ENCODE data around the gene PDZK1IP1. TPM values are rescaled to one million over a fixed set of nuclear protein-coding genes. Genes with fewer than 3 reads are reported as not detected.

Gene PDZK1IP1
- total and polyA plus RNA-seq, 2 of the 13 experiments (the other 11 are each of a cell fraction or from before 2014, with no cell fraction given): 0.24 to 1.6 TPM

DNA sequence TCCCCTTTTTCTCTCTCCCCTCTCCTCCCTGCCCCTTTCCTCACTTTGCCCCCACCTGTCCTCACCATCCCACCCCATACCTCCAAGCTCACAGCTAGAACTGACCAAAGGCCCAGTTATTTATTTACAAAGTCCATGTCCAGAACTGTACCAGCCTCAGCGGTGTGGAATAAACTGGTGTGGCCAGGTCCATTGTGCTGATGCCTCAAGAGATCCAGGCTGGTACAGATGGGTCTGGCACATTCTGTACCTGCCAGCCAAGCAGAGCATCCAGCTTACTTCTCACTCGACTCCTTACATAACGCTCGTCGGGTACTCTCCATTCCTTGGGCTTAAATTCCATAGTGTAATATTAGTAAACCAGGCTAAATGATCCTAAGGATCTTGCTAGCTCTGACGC, 11.8 kb downstream of the PDZK1IP1 start (continued):
- no peak for TF ChIP-seq HOXA5 (CRISPR knock-in tag; IDR thresholded peaks at IDR 0.05)

DNA sequence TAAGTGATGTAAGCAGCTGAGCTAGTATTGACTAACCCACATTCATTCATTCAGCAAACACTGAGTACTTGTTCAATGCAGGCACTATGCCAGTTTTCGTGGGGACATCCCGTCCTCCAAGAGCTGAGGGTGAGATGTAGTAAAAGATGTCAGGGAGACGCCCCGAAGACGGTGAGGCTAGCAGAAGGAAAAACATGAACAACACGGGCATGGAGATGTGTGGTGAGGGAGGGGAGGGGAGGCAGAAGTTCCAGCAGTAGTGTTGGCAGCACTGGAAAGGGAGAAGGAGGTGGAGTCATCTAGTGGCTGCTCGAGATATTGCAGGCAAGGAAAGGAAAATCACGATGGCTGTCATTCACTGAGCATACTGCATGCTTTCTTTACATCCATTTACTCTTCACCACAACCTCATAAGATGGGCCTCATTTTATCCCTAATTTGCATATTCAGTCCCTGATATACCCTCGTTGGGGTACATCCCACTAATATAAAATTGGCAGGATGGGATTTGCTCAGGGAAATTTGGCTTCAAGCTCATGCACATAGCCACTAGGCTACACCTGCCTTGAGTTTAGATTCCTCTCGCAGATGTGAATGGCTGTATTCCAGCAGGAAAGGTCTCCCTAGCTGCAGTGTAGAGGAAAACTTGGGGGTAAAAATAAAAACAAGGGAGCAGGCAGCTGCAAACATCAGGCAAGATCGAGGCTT, 14.5 kb downstream of the PDZK1IP1 start:
- DNase-seq (ENCODE audit: low spot score) (peak; percentile 64), FAIRE-seq (peak; percentile 61), ATAC-seq (peak; percentile 67)
- ChIA-PET CTCF (ENCODE audit: low intra/inter-chr PET ratio, low total read pairs) (interaction anchor here (0.6 kb wide), 1 partner anchor 476 kb away, joined by 3 read pairs; no protein-coding TSS in a partner anchor), POLR2A (no interaction called here)
- H3K9me3 ChIP-seq (ENCODE audit: low read length): no peaks in the 10 kb centered on the region
- no peak overlapping the region for H3K27ac ChIP-seq (ENCODE audit: extremely low read length, insufficient read depth, low read length)
- peak overlapping the region; percentile 51 for H3K4me2 ChIP-seq (ENCODE audit: low read depth, low read length)
- no peak overlapping the region for H2AFZ ChIP-seq (ENCODE audit: low read length)
- H3K27me3 ChIP-seq (ENCODE audit: control insufficient read depth in 1 of 2, insufficient read depth in 2 of 2, low read length in 2 of 2): no peaks in the 10 kb centered on the region; a peak in 1 of 5 replicates
- H3K9ac ChIP-seq (ENCODE audit: insufficient read depth, low read depth, low read length): no peak overlapping the region
- in situ Hi-C loops (cut with HindIII; ENCODE audit: extremely low pct_ligation_motif_present, low pct_unique_long_range_greater_than_20kb): loop anchor here (25.0 kb wide), 1 partner anchor 537 kb away; no protein-coding TSS in a partner anchor
- no peaks in the 10 kb centered on the region for H3K36me3 ChIP-seq (replicated peaks in 1 of 2; ENCODE audit: control insufficient read depth in 1 of 2, insufficient read depth in 2 of 2, low read length in 2 of 2)
- H4K20me1 ChIP-seq (ENCODE audit: insufficient read depth, low read length): no peaks in the 10 kb centered on the region
- WGBS (ENCODE audit: low lambda C conversion rate): 6% methylated on average over 11 of the region's 11 CpGs
- no peaks in the 10 kb centered on the region for H3K79me2 ChIP-seq (ENCODE audit: insufficient read depth, low read length)
- BruUV-seq (replicated peaks): no TSS peak
- intact Hi-C loops (cut with micrococcal nuclease; ENCODE audit: unreplicated experiment): no loop called here
- no peak overlapping the region for H3K4me3 ChIP-seq (replicated peaks in 1 of 3; ENCODE audit: insufficient read depth in 1 of 3, low read depth in 2 of 3, low read length in 3 of 3)
- peaks cover 47% of the 10 kb centered on the region for H3K4me1 ChIP-seq (ENCODE audit: insufficient read depth, low read length)
- TF ChIP-seq KDM5A (IDR thresholded peaks at IDR 0.05; ENCODE audit: borderline replicate concordance, low read length) (no peak), ZNF207 (IDR thresholded peaks at IDR 0.05; ENCODE audit: borderline replicate concordance) (no peak), ADNP (CRISPR knock-in tag; IDR thresholded peaks at IDR 0.05) (no peak), ZNF724P (CRISPR knock-in tag; IDR thresholded peaks at IDR 0.05; ENCODE audit: borderline replicate concordance) (no peak), ZNF17 (CRISPR knock-in tag; IDR thresholded peaks at IDR 0.05) (no peak), STAG1 (CRISPR knock-in tag; IDR thresholded peaks at IDR 0.05) (peak; percentile 65), SAP130 (CRISPR knock-in tag; IDR thresholded peaks at IDR 0.05; ENCODE audit: low read depth) (no peak), SNRNP70 (IDR thresholded peaks at IDR 0.05; ENCODE audit: low read depth, low read length) (no peak), ZNF644 (CRISPR knock-in tag; IDR thresholded peaks at IDR 0.05; ENCODE audit: low read depth) (0 out of 2 replicates have a peak, but pooled peaks have one; percentile 30), SMC3 (IDR thresholded peaks at IDR 0.05; ENCODE audit: low read length) (peak; percentile 83; the same call in 1 of the 2 replicates), TEAD3 (CRISPR knock-in tag; optimal IDR thresholded peaks at IDR 0.05; ENCODE audit: borderline replicate concordance) (peak; percentile 28)
- TF ChIP-seq, protein P1, sequence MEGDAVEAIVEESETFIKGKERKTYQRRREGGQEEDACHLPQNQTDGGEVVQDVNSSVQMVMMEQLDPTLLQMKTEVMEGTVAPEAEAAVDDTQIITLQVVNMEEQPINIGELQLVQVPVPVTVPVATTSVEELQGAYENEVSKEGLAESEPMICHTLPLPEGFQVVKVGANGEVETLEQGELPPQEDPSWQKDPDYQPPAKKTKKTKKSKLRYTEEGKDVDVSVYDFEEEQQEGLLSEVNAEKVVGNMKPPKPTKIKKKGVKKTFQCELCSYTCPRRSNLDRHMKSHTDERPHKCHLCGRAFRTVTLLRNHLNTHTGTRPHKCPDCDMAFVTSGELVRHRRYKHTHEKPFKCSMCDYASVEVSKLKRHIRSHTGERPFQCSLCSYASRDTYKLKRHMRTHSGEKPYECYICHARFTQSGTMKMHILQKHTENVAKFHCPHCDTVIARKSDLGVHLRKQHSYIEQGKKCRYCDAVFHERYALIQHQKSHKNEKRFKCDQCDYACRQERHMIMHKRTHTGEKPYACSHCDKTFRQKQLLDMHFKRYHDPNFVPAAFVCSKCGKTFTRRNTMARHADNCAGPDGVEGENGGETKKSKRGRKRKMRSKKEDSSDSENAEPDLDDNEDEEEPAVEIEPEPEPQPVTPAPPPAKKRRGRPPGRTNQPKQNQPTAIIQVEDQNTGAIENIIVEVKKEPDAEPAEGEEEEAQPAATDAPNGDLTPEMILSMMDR (CRISPR knock-in tag; IDR thresholded peaks at IDR 0.05): peak; percentile 93
- TF ChIP-seq, protein P2, sequence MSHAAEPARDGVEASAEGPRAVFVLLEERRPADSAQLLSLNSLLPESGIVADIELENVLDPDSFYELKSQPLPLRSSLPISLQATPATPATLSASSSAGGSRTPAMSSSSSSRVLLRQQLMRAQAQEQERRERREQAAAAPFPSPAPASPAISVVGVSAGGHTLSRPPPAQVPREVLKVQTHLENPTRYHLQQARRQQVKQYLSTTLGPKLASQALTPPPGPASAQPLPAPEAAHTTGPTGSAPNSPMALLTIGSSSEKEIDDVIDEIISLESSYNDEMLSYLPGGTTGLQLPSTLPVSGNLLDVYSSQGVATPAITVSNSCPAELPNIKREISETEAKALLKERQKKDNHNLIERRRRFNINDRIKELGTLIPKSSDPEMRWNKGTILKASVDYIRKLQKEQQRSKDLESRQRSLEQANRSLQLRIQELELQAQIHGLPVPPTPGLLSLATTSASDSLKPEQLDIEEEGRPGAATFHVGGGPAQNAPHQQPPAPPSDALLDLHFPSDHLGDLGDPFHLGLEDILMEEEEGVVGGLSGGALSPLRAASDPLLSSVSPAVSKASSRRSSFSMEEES (CRISPR knock-in tag; IDR thresholded peaks at IDR 0.05): no peak
- TF ChIP-seq, protein P3, sequence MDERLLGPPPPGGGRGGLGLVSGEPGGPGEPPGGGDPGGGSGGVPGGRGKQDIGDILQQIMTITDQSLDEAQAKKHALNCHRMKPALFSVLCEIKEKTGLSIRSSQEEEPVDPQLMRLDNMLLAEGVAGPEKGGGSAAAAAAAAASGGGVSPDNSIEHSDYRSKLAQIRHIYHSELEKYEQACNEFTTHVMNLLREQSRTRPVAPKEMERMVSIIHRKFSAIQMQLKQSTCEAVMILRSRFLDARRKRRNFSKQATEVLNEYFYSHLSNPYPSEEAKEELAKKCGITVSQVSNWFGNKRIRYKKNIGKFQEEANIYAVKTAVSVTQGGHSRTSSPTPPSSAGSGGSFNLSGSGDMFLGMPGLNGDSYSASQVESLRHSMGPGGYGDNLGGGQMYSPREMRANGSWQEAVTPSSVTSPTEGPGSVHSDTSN (CRISPR knock-in tag; IDR thresholded peaks at IDR 0.05): peak; percentile 30; the same call in 1 of the 2 replicates
- TF ChIP-seq, protein P4, sequence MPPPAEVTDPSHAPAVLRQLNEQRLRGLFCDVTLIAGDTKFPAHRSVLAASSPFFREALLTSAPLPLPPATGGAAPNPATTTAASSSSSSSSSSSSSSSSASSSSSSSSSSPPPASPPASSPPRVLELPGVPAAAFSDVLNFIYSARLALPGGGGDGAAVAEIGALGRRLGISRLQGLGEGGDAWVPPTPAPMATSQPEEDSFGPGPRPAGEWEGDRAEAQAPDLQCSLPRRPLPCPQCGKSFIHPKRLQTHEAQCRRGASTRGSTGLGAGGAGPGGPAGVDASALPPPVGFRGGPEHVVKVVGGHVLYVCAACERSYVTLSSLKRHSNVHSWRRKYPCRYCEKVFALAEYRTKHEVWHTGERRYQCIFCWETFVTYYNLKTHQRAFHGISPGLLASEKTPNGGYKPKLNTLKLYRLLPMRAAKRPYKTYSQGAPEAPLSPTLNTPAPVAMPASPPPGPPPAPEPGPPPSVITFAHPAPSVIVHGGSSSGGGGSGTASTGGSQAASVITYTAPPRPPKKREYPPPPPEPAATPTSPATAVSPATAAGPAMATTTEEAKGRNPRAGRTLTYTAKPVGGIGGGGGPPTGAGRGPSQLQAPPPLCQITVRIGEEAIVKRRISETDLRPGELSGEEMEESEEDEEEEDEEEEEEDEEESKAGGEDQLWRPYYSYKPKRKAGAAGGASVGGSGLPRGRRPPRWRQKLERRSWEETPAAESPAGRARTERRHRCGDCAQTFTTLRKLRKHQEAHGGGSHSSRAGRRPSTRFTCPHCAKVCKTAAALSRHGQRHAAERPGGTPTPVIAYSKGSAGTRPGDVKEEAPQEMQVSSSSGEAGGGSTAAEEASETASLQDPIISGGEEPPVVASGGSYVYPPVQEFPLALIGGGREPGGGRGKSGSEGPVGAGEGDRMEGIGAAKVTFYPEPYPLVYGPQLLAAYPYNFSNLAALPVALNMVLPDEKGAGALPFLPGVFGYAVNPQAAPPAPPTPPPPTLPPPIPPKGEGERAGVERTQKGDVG (CRISPR knock-in tag; IDR thresholded peaks at IDR 0.05; ENCODE audit: borderline replicate concordance): no peak

All from HepG2 (cell line).